Measurements from ENCODE around the gene NCOA3. TPM values are rescaled to one million over a fixed set of nuclear protein-coding genes. Genes with fewer than 3 reads are reported as not detected.
"Not testable (repeated sequence)": the region's sequence is repeated elsewhere in the genome, so short reads cannot be mapped to it uniquely, and the experiment has no call there.

NCOA3 gene
- total RNA-seq, 5 donors from 2014 or later (not counting 1 experiment from before 2014, with no cell fraction given), result 64.4 to 89.2 (median 68.9) TPM

DNA sequence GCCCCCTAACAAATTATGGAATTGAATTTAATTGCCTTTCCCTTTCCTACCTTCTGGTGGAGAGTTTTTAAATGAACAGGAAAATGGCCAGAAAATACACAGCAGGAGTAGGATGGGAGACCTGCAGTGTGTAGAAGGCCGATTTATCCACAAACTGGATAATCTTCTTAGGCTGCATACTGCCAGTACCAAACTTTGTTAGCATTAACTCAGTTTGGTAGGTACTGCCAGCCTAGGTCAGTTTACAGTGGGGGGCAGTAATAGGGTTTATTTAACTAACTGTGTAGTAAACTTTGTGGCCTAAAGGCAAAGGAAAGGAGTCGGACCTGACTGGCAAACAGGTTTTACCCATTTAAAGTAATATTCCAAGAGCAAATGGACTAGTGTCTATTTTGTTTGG, 4.6 kb downstream of the NCOA3 start:
- H3K36me3 Mint-ChIP-seq, result peaks cover 10% of the 10 kb centered on the region
- WGBS (ENCODE audit: insufficient coverage), result 80% methylated on average over 1 of the region's 2 CpGs
- ATAC-seq (replicated peaks in 1 of 4) (no peak), DNase-seq (no peak)
- no peaks in the 10 kb centered on the region for H3K9me3 ChIP-seq
- H3K4me1 ChIP-seq (ENCODE audit: control insufficient read depth in 1 of 2, extremely low read depth in 1 of 2, insufficient read depth in 2 of 2, low read length in 2 of 2), result peaks cover 37 to 42% of the 10 kb centered on the region in 2 experiments
- H3K27me3 Mint-ChIP-seq, result no peaks in the 10 kb centered on the region
- H3K4me3 ChIP-seq (ENCODE audit: control insufficient read depth in 1 of 2, extremely low read depth in 1 of 2, low read length in 1 of 2), result no peak overlapping the region
- no peak overlapping the region for H3K27ac ChIP-seq (ENCODE audit: low read length)
- CTCF ChIA-PET, result no interaction called here
- H3K27ac Mint-ChIP-seq, result peak overlapping the region in 1 of 2 donors; percentile 69
- H3K36me3 ChIP-seq (ENCODE audit: control insufficient read depth in 2 of 2, extremely low read depth in 1 of 2, insufficient read depth in 1 of 2, low read length in 1 of 2), result no peaks in the 10 kb centered on the region
- H3K27me3 ChIP-seq (replicated peaks in 1 of 2; ENCODE audit: control insufficient read depth in 2 of 2, extremely low read depth in 1 of 2, insufficient read depth in 2 of 2, low read length in 1 of 2), result no peaks in the 10 kb centered on the region
- H3K4me1 Mint-ChIP-seq, result peaks cover 76 to 79% (median 76%) of the 10 kb centered on the region in 3 donors
- no peaks in the 10 kb centered on the region for H3K9me3 Mint-ChIP-seq
- POLR2A ChIA-PET, result no interaction called here
- H3K4me3 Mint-ChIP-seq, result peak overlapping the region in 2 of 3 donors; percentile 31 to 59

GRCh38 chr20:47506850-47507249, 5.2 kb downstream of the NCOA3 start:
- ChIA-PET POLR2A (no interaction called here), CTCF (no interaction called here)
- Histone ChIP-seq H3K36me3 (ENCODE audit: control insufficient read depth in 2 of 2, extremely low read depth in 1 of 2, insufficient read depth in 1 of 2, low read length in 1 of 2) (no peaks in the 10 kb centered on the region), H3K9me3 (no peaks in the 10 kb centered on the region), H3K27ac (ENCODE audit: low read length) (no peak overlapping the region), H3K27me3 (replicated peaks in 1 of 2; ENCODE audit: control insufficient read depth in 2 of 2, extremely low read depth in 1 of 2, insufficient read depth in 2 of 2, low read length in 1 of 2) (no peaks in the 10 kb centered on the region), H3K4me1 (ENCODE audit: control insufficient read depth in 1 of 2, extremely low read depth in 1 of 2, insufficient read depth in 2 of 2, low read length in 2 of 2) (peaks cover 34 to 42% of the 10 kb centered on the region in 2 experiments), H3K4me3 (ENCODE audit: control insufficient read depth in 1 of 2, extremely low read depth in 1 of 2, low read length in 1 of 2) (no peak overlapping the region)
- ATAC-seq (replicated peaks in 1 of 4) (no peak), DNase-seq (no peak)
- no CpG with 5 or more reads among the region's 2 CpGs for WGBS (ENCODE audit: insufficient coverage)
- H3K36me3 Mint-ChIP-seq, result peaks cover 10% of the 10 kb centered on the region
- H3K4me3 Mint-ChIP-seq, result peak overlapping the region; percentile 2 to 59 (median 13)
- no peaks in the 10 kb centered on the region for H3K9me3 Mint-ChIP-seq
- H3K27me3 Mint-ChIP-seq, result no peaks in the 10 kb centered on the region
- peak overlapping the region; percentile 23 to 66 for H3K27ac Mint-ChIP-seq
- H3K4me1 Mint-ChIP-seq, result peaks cover 76 to 78% (median 78%) of the 10 kb centered on the region in 3 donors

- CTCF ChIA-PET; H3K4me3 ChIP-seq (ENCODE audit: control insufficient read depth in 1 of 2, extremely low read depth in 1 of 2, low read length in 1 of 2): not testable (repeated sequence)
Measured at GRCh38 chr20:47507275-47507981, 5.7 kb downstream of the NCOA3 start.

DNA sequence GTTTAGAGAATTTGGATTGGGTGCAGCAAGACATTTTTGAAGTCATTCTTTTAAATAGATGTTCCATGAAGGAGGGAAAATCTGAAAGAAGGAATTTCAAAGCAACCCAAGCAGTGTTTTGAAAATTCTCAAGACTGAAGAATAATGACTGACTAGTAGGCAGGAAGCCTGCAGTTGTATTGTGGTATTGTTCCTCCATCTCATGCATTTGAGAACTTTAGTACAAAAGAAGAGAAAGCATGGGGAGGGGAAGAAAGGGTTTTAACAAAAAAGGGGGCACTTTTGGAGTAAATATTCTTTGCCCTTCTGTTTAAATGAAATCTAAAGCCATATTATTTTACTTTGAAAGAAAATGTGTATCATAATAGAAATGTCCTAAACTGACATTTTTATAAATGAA, 6.6 kb downstream of the NCOA3 start:
- peaks cover 39 to 40% of the 10 kb centered on the region in 2 experiments for H3K4me1 ChIP-seq (ENCODE audit: control insufficient read depth in 1 of 2, extremely low read depth in 1 of 2, insufficient read depth in 2 of 2, low read length in 2 of 2)
- H3K27ac ChIP-seq (ENCODE audit: low read length), result no peak overlapping the region
- no peaks in the 10 kb centered on the region for H3K36me3 ChIP-seq (ENCODE audit: control insufficient read depth in 2 of 2, extremely low read depth in 1 of 2, insufficient read depth in 1 of 2, low read length in 1 of 2)
- ChIA-PET POLR2A (interaction anchor here in 1 of 2 donors (0.6 to 0.7 kb wide), 2 partner anchors 51 to 70 kb away, joined by 3 read pairs; no protein-coding TSS in a partner anchor), CTCF (no interaction called here)
- no peak overlapping the region for H3K4me3 ChIP-seq (ENCODE audit: control insufficient read depth in 1 of 2, extremely low read depth in 1 of 2, low read length in 1 of 2)
- Mint-ChIP-seq H3K36me3 (peaks cover 14% of the 10 kb centered on the region), H3K27ac (peak overlapping the region; percentile 69 to 74), H3K27me3 (no peaks in the 10 kb centered on the region), H3K4me1 (peaks cover 79 to 84% (median 82%) of the 10 kb centered on the region in 3 donors), H3K4me3 (peak overlapping the region; percentile 25 to 63 (median 35)), H3K9me3 (no peaks in the 10 kb centered on the region)
- H3K27me3 ChIP-seq (replicated peaks in 1 of 2; ENCODE audit: control insufficient read depth in 2 of 2, extremely low read depth in 1 of 2, insufficient read depth in 2 of 2, low read length in 1 of 2), result no peaks in the 10 kb centered on the region
- ATAC-seq (replicated peaks in 1 of 4) (peak in 3 of 4 experiments; percentile 65 to 79 (median 67)), DNase-seq (peak in 1 of 35 experiments; percentile 33)
- H3K9me3 ChIP-seq, result no peaks in the 10 kb centered on the region

More at GRCh38 chr20:47507275-47507981, 5.7 kb downstream of the NCOA3 start:
- H3K4me1 Mint-ChIP-seq, result peaks cover 79 to 80% (median 80%) of the 10 kb centered on the region in 3 donors
- WGBS (ENCODE audit: insufficient coverage), result no CpG with 5 or more reads among the region's 9 CpGs
- H3K27ac ChIP-seq (ENCODE audit: low read length); H3K27me3 ChIP-seq (replicated peaks in 1 of 2; ENCODE audit: control insufficient read depth in 2 of 2, extremely low read depth in 1 of 2, insufficient read depth in 2 of 2, low read length in 1 of 2); H3K9me3 ChIP-seq; H3K9me3 Mint-ChIP-seq; ATAC-seq (replicated peaks in 1 of 4); H3K27me3 Mint-ChIP-seq; H3K36me3 ChIP-seq (ENCODE audit: control insufficient read depth in 2 of 2, extremely low read depth in 1 of 2, insufficient read depth in 1 of 2, low read length in 1 of 2): not testable (repeated sequence)
- H3K36me3 Mint-ChIP-seq, result peaks cover 11% of the 10 kb centered on the region
- peaks cover 34 to 42% of the 10 kb centered on the region in 2 experiments for H3K4me1 ChIP-seq (ENCODE audit: control insufficient read depth in 1 of 2, extremely low read depth in 1 of 2, insufficient read depth in 2 of 2, low read length in 2 of 2)
- POLR2A ChIA-PET, result interaction anchor here in 1 of 2 donors (0.7 kb wide), 1 partner anchor 50 kb away, joined by 3 read pairs; no protein-coding TSS in a partner anchor
- peak overlapping the region; percentile 31 to 66 for H3K27ac Mint-ChIP-seq
- peak in 1 of 35 experiments; percentile 44 for DNase-seq
- peak overlapping the region in 2 of 3 donors; percentile 13 to 59 for H3K4me3 Mint-ChIP-seq

- Histone ChIP-seq H3K27me3 (replicated peaks in 1 of 2; ENCODE audit: control insufficient read depth in 2 of 2, extremely low read depth in 1 of 2, insufficient read depth in 2 of 2, low read length in 1 of 2) (no peaks in the 10 kb centered on the region), H3K4me1 (ENCODE audit: control insufficient read depth in 1 of 2, extremely low read depth in 1 of 2, insufficient read depth in 2 of 2, low read length in 2 of 2) (peaks cover 32 to 39% of the 10 kb centered on the region in 2 experiments), H3K36me3 (ENCODE audit: control insufficient read depth in 2 of 2, extremely low read depth in 1 of 2, insufficient read depth in 1 of 2, low read length in 1 of 2) (no peaks in the 10 kb centered on the region), H3K4me3 (ENCODE audit: control insufficient read depth in 1 of 2, extremely low read depth in 1 of 2, low read length in 1 of 2) (no peak overlapping the region), H3K9me3 (no peaks in the 10 kb centered on the region), H3K27ac (ENCODE audit: low read length) (no peak overlapping the region)
- peak overlapping the region in 1 of 2 donors; percentile 71 for H3K27ac Mint-ChIP-seq
- WGBS (ENCODE audit: insufficient coverage), result 89% methylated on average over 3 of the region's 6 CpGs
- ATAC-seq (replicated peaks in 1 of 4) (no peak), DNase-seq (no peak)
- H3K27me3 Mint-ChIP-seq, result no peaks in the 10 kb centered on the region
- peak overlapping the region in 2 of 3 donors; percentile 35 to 63 for H3K4me3 Mint-ChIP-seq
- ChIA-PET POLR2A (interaction anchor here in 1 of 2 donors (0.6 to 1.1 kb wide), 3 partner anchors 16 to 154 kb away, joined by 3 read pairs; no protein-coding TSS in a partner anchor), CTCF (interaction anchor here (0.6 to 0.7 kb wide), 2 partner anchors 24 to 118 kb away, joined by 3 read pairs; no protein-coding TSS in a partner anchor)
- H3K4me1 Mint-ChIP-seq, result peaks cover 73 to 82% (median 78%) of the 10 kb centered on the region in 3 donors
- no peaks in the 10 kb centered on the region for H3K9me3 Mint-ChIP-seq
- H3K36me3 Mint-ChIP-seq, result peaks cover 14% of the 10 kb centered on the region
Measured at GRCh38 chr20:47509104-47509661, 7.5 kb downstream of the NCOA3 start.

GRCh38 chr20:47509685-47510084, 8.0 kb downstream of the NCOA3 start:
- Histone ChIP-seq H3K9me3 (no peaks in the 10 kb centered on the region), H3K27ac (ENCODE audit: low read length) (no peak overlapping the region), H3K27me3 (replicated peaks in 1 of 2; ENCODE audit: control insufficient read depth in 2 of 2, extremely low read depth in 1 of 2, insufficient read depth in 2 of 2, low read length in 1 of 2) (no peaks in the 10 kb centered on the region), H3K36me3 (ENCODE audit: control insufficient read depth in 2 of 2, extremely low read depth in 1 of 2, insufficient read depth in 1 of 2, low read length in 1 of 2) (no peaks in the 10 kb centered on the region), H3K4me1 (ENCODE audit: control insufficient read depth in 1 of 2, extremely low read depth in 1 of 2, insufficient read depth in 2 of 2, low read length in 2 of 2) (peaks cover 31 to 37% of the 10 kb centered on the region in 2 experiments), H3K4me3 (ENCODE audit: control insufficient read depth in 1 of 2, extremely low read depth in 1 of 2, low read length in 1 of 2) (no peak overlapping the region)
- no peak for DNase-seq
- no CpG with 5 or more reads among the region's 1 CpG for WGBS (ENCODE audit: insufficient coverage)
- H3K4me3 Mint-ChIP-seq, result peak overlapping the region in 1 of 3 donors; percentile 63
- H3K4me1 Mint-ChIP-seq, result peaks cover 72 to 79% (median 75%) of the 10 kb centered on the region in 3 donors
- H3K36me3 Mint-ChIP-seq, result peaks cover 14% of the 10 kb centered on the region
- POLR2A ChIA-PET, result interaction anchor here in 1 of 2 donors (0.6 to 1.1 kb wide), 3 partner anchors 16 to 154 kb away, joined by 3 read pairs; no protein-coding TSS in a partner anchor
- no peaks in the 10 kb centered on the region for H3K9me3 Mint-ChIP-seq
- ATAC-seq (replicated peaks in 1 of 4), result no peak
- CTCF ChIA-PET, result interaction anchor here in 1 of 2 donors (0.7 kb wide), 1 partner anchor 118 kb away, joined by 3 read pairs; no protein-coding TSS in a partner anchor
- peak overlapping the region in 1 of 2 donors; percentile 46 for H3K27ac Mint-ChIP-seq
- H3K27me3 Mint-ChIP-seq, result no peaks in the 10 kb centered on the region
